H9 (cell line): ENCODE measurements around the gene GPLD1. TPM values are rescaled to one million over a fixed set of nuclear protein-coding genes. Genes with fewer than 3 reads are reported as not detected.

ENCODE experiments used
- DNase-seq: peaks from one replicate; pipeline ENCODE4 v3.0.0-alpha.2; 2017
- H2AFZ ChIP-seq: one replicate; pipeline ENCODE4 v1.6.1; 2013; ENCODE audit warnings: mild to moderate bottlenecking, low read length, control low read depth, moderate library complexity
- H2AK5ac ChIP-seq: 2 replicates; pipeline ENCODE4 v1.6.1; 2013; ENCODE audit warnings: low read length, control low read depth, mixed read lengths; ENCODE audit not compliant: insufficient read length
- H2BK120ac ChIP-seq: one replicate; pipeline ENCODE4 v1.6.1; 2013; ENCODE audit warnings: low read depth, mild to moderate bottlenecking, low read length, control low read depth, inconsistent platforms; ENCODE audit not compliant: poor library complexity, severe bottlenecking
- H2BK12ac ChIP-seq: 2 replicates; pipeline ENCODE4 v1.6.1; 2013; ENCODE audit warnings: low read length, control low read depth, mixed read lengths, low read depth; ENCODE audit not compliant: insufficient read length
- H2BK15ac ChIP-seq: 2 replicates; pipeline ENCODE4 v1.6.1; 2013; ENCODE audit warnings: low read depth, low read length, control low read depth
- H2BK20ac ChIP-seq: one replicate; pipeline ENCODE4 v1.6.1; 2013; ENCODE audit warnings: low read depth, mild to moderate bottlenecking, low read length, control low read depth, inconsistent platforms; ENCODE audit not compliant: poor library complexity, severe bottlenecking
- H2BK5ac ChIP-seq: 2 replicates; pipeline ENCODE4 v1.6.1; 2013; ENCODE audit warnings: low read length, control low read depth, mixed read lengths; ENCODE audit not compliant: insufficient read length
- H3K14ac ChIP-seq: 2 replicates; pipeline ENCODE4 v1.6.1; 2013; ENCODE audit warnings: low read length, control low read depth; ENCODE audit not compliant: insufficient read depth
- H3K18ac ChIP-seq: 2 replicates; pipeline ENCODE4 v1.6.1; 2013; ENCODE audit warnings: low read depth, mild to moderate bottlenecking, mixed read lengths, low read length, control low read depth; ENCODE audit not compliant: insufficient read length
- H3K23ac ChIP-seq: 2 replicates; pipeline ENCODE4 v1.6.1; 2013; ENCODE audit warnings: low read length, control low read depth, mixed read lengths, low read depth; ENCODE audit not compliant: insufficient read length
- H3K23me2 ChIP-seq: 2 replicates; pipeline ENCODE4 v1.6.1; 2013; ENCODE audit warnings: low read depth, mild to moderate bottlenecking, mixed read lengths, low read length, control low read depth; ENCODE audit not compliant: insufficient read length, poor library complexity, severe bottlenecking
- H3K27ac ChIP-seq: 2 replicates; pipeline ENCODE4 v1.5.1; 2013; ENCODE audit warnings: low read length, control low read depth, mixed read lengths, low read depth; ENCODE audit not compliant: insufficient read length
- H3K27me3 ChIP-seq: 2 replicates; pipeline ENCODE4 v1.6.1; 2013; ENCODE audit warnings: low read length, control low read depth, inconsistent platforms; ENCODE audit not compliant: insufficient read depth
- H3K4ac ChIP-seq: 2 replicates; pipeline ENCODE4 v1.6.1; 2013; ENCODE audit warnings: low read depth, mild to moderate bottlenecking, control low read depth, inconsistent platforms, low read length, moderate library complexity
- H3K4me1 ChIP-seq: 2 replicates; pipeline ENCODE4 v1.6.1; 2013; ENCODE audit warnings: low read length, control low read depth, inconsistent platforms; ENCODE audit not compliant: insufficient read depth
- H3K4me2 ChIP-seq: 2 replicates; pipeline ENCODE4 v1.6.1; 2013; ENCODE audit warnings: low read length, control low read depth, mixed read lengths; ENCODE audit not compliant: insufficient read length, insufficient read depth
- H3K56ac ChIP-seq: 2 replicates; pipeline ENCODE4 v1.6.1; 2013; ENCODE audit warnings: low read depth, mild to moderate bottlenecking, mixed read lengths, low read length, control low read depth; ENCODE audit not compliant: insufficient read length
- H3K79me1 ChIP-seq: 2 replicates; pipeline ENCODE4 v1.6.1; 2013; ENCODE audit warnings: low read depth, mild to moderate bottlenecking, moderate library complexity, low read length, control low read depth, inconsistent platforms; ENCODE audit not compliant: insufficient read depth, poor library complexity, severe bottlenecking
- H3K79me2 ChIP-seq: 2 replicates; pipeline ENCODE4 v1.6.1; 2013; ENCODE audit warnings: low read length, control low read depth, inconsistent platforms; ENCODE audit not compliant: insufficient read depth
- H3K9ac ChIP-seq: 2 replicates; pipeline ENCODE4 v1.6.1; 2013; ENCODE audit warnings: low read length, control low read depth, mixed read lengths; ENCODE audit not compliant: insufficient read length; ENCODE audit errors: extremely low read depth
- H3K9me3 ChIP-seq: one replicate; pipeline ENCODE4 v1.6.1; 2013; ENCODE audit warnings: low read depth, low read length, inconsistent platforms; ENCODE audit not compliant: control insufficient read depth
- H3T11ph ChIP-seq: one replicate; pipeline ENCODE4 v1.6.1; 2013; ENCODE audit warnings: mild to moderate bottlenecking, low read length, control low read depth, inconsistent platforms
- H4K20me1 ChIP-seq: one replicate; pipeline ENCODE4 v1.6.1; 2013; ENCODE audit not compliant: control insufficient read depth, insufficient read length, insufficient read depth
- H4K5ac ChIP-seq: 2 replicates; pipeline ENCODE4 v1.6.1; 2013; ENCODE audit warnings: low read depth, mild to moderate bottlenecking, mixed read lengths, low read length, control low read depth; ENCODE audit not compliant: insufficient read length
- H4K8ac ChIP-seq: replicated peaks from 2 replicates; pipeline ENCODE4 v1.6.1; 2013; ENCODE audit warnings: low read length, control low read depth, mixed read lengths, low read depth; ENCODE audit not compliant: insufficient read length
- H4K91ac ChIP-seq: 2 replicates; pipeline ENCODE4 v1.6.1; 2013; ENCODE audit warnings: low read depth, mild to moderate bottlenecking, moderate library complexity, mixed read lengths, low read length, control low read depth; ENCODE audit not compliant: insufficient read length
- H3K27ac Mint-ChIP-seq, 3 experiments: 2 replicates in 2 of 3; 3 replicates in 1 of 3; pipeline ENCODE4 v1.8.0; 2020 to 2021; ENCODE audit warnings: mixed read lengths in 3 of 3, mild to moderate bottlenecking in 1 of 3, moderate library complexity in 1 of 3
- H3K27me3 Mint-ChIP-seq: 2 replicates; pipeline ENCODE4 v1.8.0; 2021; ENCODE audit warnings: low read depth, mild to moderate bottlenecking, moderate library complexity, mixed read lengths
- H3K36me3 Mint-ChIP-seq, 3 experiments: 2 replicates in 2 of 3; 3 replicates in 1 of 3; pipeline ENCODE4 v1.8.0; 2020 to 2021; ENCODE audit warnings: low read depth in 3 of 3, mixed read lengths in 3 of 3; ENCODE audit not compliant: insufficient read depth in 1 of 3
- H3K4me1 Mint-ChIP-seq, 2 experiments: 2 replicates each; pipeline ENCODE4 v1.8.0; 2020; ENCODE audit warnings: mixed read lengths in 2 of 2
- H3K4me3 Mint-ChIP-seq, 2 experiments: 2 replicates in 1 of 2; 3 replicates in 1 of 2; pipeline ENCODE4 v1.8.0; 2020 to 2021; ENCODE audit warnings: mild to moderate bottlenecking in 2 of 2, mixed read lengths in 2 of 2, moderate library complexity in 1 of 2
- H3K9me3 Mint-ChIP-seq, 2 experiments: 2 replicates in 1 of 2; 3 replicates in 1 of 2; pipeline ENCODE4 v1.8.0; 2020; ENCODE audit warnings: mild to moderate bottlenecking in 2 of 2, mixed read lengths in 2 of 2, moderate library complexity in 1 of 2
- WGBS: extraction: QIAGEN DNeasy Blood & Tissue Kit; methylation state at CpG from one replicate; pipeline ENCODE4 v1.1.7; 2013; ENCODE audit warnings: missing lambda C conversion rate, low lambda C conversion rate, mixed read lengths; ENCODE audit not compliant: insufficient read length; ENCODE audit errors: extremely low coverage; 5-methylcytosine and 5-hydroxymethylcytosine counted together
- total RNA-seq: library from RNA; stranded (reverse); gene quantifications from 2 replicates; pipeline ENCODE4 v1.2.1, GENCODE V29; 2021
- TF ChIP-seq, protein P1 (sequence below): fragments of 200-600 bp; sonication (generic); conservative IDR thresholded peaks from 3 replicates; pipeline ENCODE4 v1.8.0; 2021; ENCODE audit warnings: antibody characterized with exemption, mild to moderate bottlenecking

GPLD1 gene
- total RNA-seq, 1 experiment from 2014 or later, result 8.0 TPM

DNA sequence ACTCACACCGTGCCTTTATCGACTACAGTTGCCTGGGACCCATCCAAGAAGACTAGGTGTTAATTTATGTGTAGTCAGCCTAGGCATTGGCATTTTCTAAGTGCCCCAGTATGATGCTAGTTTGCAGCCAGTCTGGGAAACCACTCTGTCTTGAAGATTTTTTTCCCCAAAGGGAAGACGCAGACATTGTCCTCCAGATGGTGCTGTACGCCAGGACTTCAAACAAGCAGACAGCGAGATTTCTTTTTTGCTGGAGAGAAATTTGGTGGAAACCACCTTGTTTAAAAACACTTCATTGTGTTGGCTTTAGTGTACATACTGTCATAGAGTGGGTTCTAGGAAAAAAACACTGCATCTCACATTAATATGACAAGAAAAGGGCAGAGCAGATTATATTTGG, 35.4 kb upstream of the GPLD1 start:
- Histone ChIP-seq H4K5ac (no peak overlapping the region), H4K91ac (no peak overlapping the region), H3K4me2 (no peak overlapping the region), H3K9me3 (no peaks in the 10 kb centered on the region), H3K27ac (no peak overlapping the region), H2AK5ac (no peak overlapping the region), H3K79me1 (no peaks in the 10 kb centered on the region), H3K23ac (no peak overlapping the region), H4K20me1 (no peaks in the 10 kb centered on the region), H3K27me3 (no peaks in the 10 kb centered on the region), H4K8ac (no peak overlapping the region), H2BK20ac (no peak overlapping the region), H3T11ph (no peak overlapping the region), H3K56ac (no peak overlapping the region), H3K4ac (no peak overlapping the region), H2BK120ac (no peak overlapping the region), H3K14ac (no peak overlapping the region), H3K18ac (no peak overlapping the region), H3K9ac (no peak overlapping the region), H2BK12ac (no peak overlapping the region), H3K23me2 (no peaks in the 10 kb centered on the region), H2BK15ac (no peak overlapping the region), H2AFZ (no peak overlapping the region), H3K79me2 (no peaks in the 10 kb centered on the region), H2BK5ac (no peak overlapping the region), H3K4me1 (no peaks in the 10 kb centered on the region)
- peak; percentile 37 for DNase-seq
- TF ChIP-seq, protein P1, sequence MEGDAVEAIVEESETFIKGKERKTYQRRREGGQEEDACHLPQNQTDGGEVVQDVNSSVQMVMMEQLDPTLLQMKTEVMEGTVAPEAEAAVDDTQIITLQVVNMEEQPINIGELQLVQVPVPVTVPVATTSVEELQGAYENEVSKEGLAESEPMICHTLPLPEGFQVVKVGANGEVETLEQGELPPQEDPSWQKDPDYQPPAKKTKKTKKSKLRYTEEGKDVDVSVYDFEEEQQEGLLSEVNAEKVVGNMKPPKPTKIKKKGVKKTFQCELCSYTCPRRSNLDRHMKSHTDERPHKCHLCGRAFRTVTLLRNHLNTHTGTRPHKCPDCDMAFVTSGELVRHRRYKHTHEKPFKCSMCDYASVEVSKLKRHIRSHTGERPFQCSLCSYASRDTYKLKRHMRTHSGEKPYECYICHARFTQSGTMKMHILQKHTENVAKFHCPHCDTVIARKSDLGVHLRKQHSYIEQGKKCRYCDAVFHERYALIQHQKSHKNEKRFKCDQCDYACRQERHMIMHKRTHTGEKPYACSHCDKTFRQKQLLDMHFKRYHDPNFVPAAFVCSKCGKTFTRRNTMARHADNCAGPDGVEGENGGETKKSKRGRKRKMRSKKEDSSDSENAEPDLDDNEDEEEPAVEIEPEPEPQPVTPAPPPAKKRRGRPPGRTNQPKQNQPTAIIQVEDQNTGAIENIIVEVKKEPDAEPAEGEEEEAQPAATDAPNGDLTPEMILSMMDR, result peak; percentile 80
- no peaks in the 10 kb centered on the region for H3K9me3 Mint-ChIP-seq
- H3K36me3 Mint-ChIP-seq, result no peaks in the 10 kb centered on the region
- peaks cover 2% of the 10 kb centered on the region in 2 experiments; a peak in 2 of 4 replicates for H3K4me1 Mint-ChIP-seq
- WGBS, result no CpG with 5 or more reads among the region's 5 CpGs
- H3K27me3 Mint-ChIP-seq, result no peaks in the 10 kb centered on the region
- H3K27ac Mint-ChIP-seq, result no peak overlapping the region
- H3K4me3 Mint-ChIP-seq, result no peak overlapping the region
